Cardiac ventricle fibroblast (primary cell): ENCODE measurements around the gene MUC16. TPM values are rescaled to one million over a fixed set of nuclear protein-coding genes. Genes with fewer than 3 reads are reported as not detected.

ENCODE experiments used
- total RNA-seq: library from RNA; depleted of rRNA; stranded (reverse); fragments of >200 nt; gene quantifications from 2 replicates; pipeline ENCODE4 v1.2.3, GENCODE V29; 2015

The MUC16 gene
- total RNA-seq, result not detected in 2 replicates

GRCh38 chr19:9009935-9010651 is at the start of gene MUC16:
Gene MUC16, minus strand, starts transcription at chr19:9010409.

Other genes starting within 250 kb of the MUC16 start
- 23.1 and 25.1 TPM in 2 replicates for gene ZNF558, start 178.1 kb downstream of the MUC16 start, total RNA-seq
- gene MBD3L1, start 178.0 kb downstream of the MUC16 start, total RNA-seq, result not detected in 2 replicates
- gene OR1M1, start 76.7 kb upstream of the MUC16 start, total RNA-seq, result not detected in 2 replicates
- gene OR7G2, start 97.1 kb upstream of the MUC16 start, total RNA-seq, result not detected in 2 replicates
- gene OR7G1, start 105.4 kb upstream of the MUC16 start, total RNA-seq, result not detected in 2 replicates
- not detected in 2 replicates for gene OR7G3, start 116.5 kb upstream of the MUC16 start, total RNA-seq
- gene ZNF317, start 130.0 kb upstream of the MUC16 start, total RNA-seq, result 13.4 and 21.4 TPM in 2 replicates
- not detected in 2 replicates for gene OR7D2, start 168.6 kb upstream of the MUC16 start, total RNA-seq
- gene OR7D4, start 209.2 kb upstream of the MUC16 start, total RNA-seq, result not detected in 2 replicates
- not detected in 2 replicates for gene OR7E24, start 240.5 kb upstream of the MUC16 start, total RNA-seq